Spleen (tissue), 11 donors: ENCODE data around the gene NUP214. TPM values are rescaled to one million over a fixed set of nuclear protein-coding genes. Genes with fewer than 3 reads are reported as not detected.

ENCODE experiments used
- DNase-seq: peaks from one replicate; pipeline ENCODE4 v3.0.0-alpha.2; 2020
- H3K27ac ChIP-seq, 8 donors: fragments of 200-600 bp; sonication (generic) in 7 of 8; 1 replicate in 4 of 8; 2 replicates in 4 of 8; pipeline versions ENCODE4 v1.5.0 to v1.8.0; 2016 to 2021; ENCODE audit warnings: inconsistent platforms in 4 of 8, mild to moderate bottlenecking in 4 of 8, moderate library complexity in 1 of 8
- H3K27me3 ChIP-seq, 7 donors: fragments of 200-600 bp; sonication (generic) in 6 of 7; replicated peaks in 1 of 7; 1 replicate in 4 of 7; 2 replicates in 3 of 7; pipeline versions ENCODE4 v1.5.0 to v1.8.0; 2016 to 2021; ENCODE audit warnings: inconsistent platforms in 3 of 7, mild to moderate bottlenecking in 1 of 7
- H3K36me3 ChIP-seq, 6 donors: fragments of 200-600 bp; sonication (generic) in 5 of 6; 1 replicate in 4 of 6; 2 replicates in 2 of 6; pipeline versions ENCODE4 v1.5.0 to v1.8.0; 2016 to 2021; ENCODE audit warnings: inconsistent platforms in 2 of 6
- H3K4me1 ChIP-seq, 6 donors: fragments of 200-600 bp; sonication (generic) in 5 of 6; 1 replicate in 3 of 6; 2 replicates in 3 of 6; pipeline versions ENCODE4 v1.5.0 to v1.8.0; 2016 to 2021; ENCODE audit warnings: inconsistent platforms in 3 of 6
- H3K4me3 ChIP-seq, 8 donors: fragments of 200-600 bp; sonication (generic) in 7 of 8; 1 replicate in 4 of 8; 2 replicates in 4 of 8; pipeline versions ENCODE4 v1.5.0 to v1.8.0; 2016 to 2021; ENCODE audit warnings: inconsistent platforms in 4 of 8, mild to moderate bottlenecking in 4 of 8, moderate library complexity in 2 of 8
- H3K9me3 ChIP-seq, 8 donors: fragments of 200-600 bp; sonication (generic) in 7 of 8; 1 replicate in 4 of 8; 2 replicates in 4 of 8; pipeline versions ENCODE4 v1.5.0 to v1.8.0; 2016 to 2021; ENCODE audit warnings: inconsistent platforms in 4 of 8
- CTCF ChIP-seq, 11 experiments: fragments of 200-600 bp in 7 of 11; fragments of 450-650 bp in 4 of 11; sonication (generic) in 4 of 11; IDR thresholded peaks in 8 of 11; conservative IDR thresholded peaks in 3 of 11; 1 replicate in 7 of 11; 2 replicates in 4 of 11; pipeline versions ENCODE4 v1.4.0 to v1.8.0; 2016 to 2021; ENCODE audit warnings: antibody characterized with exemption in 11 of 11, inconsistent platforms in 4 of 11, mild to moderate bottlenecking in 1 of 11
- POLR2A ChIP-seq, 3 donors: fragments of 450-650 bp; IDR thresholded peaks; one replicate each; pipeline ENCODE4 v1.5.1; 2017; ENCODE audit warnings: antibody characterized with exemption in 3 of 3, mild to moderate bottlenecking in 1 of 3
- POLR2AphosphoS5 ChIP-seq, 3 donors: sonication (generic); formaldehyde crosslinking; IDR thresholded peaks; one replicate each; pipeline ENCODE4 v1.5.1; 2017; ENCODE audit warnings: antibody characterized with exemption in 3 of 3
- WGBS, 5 donors: extraction: QIAGEN DNeasy Blood & Tissue Kit in 3 of 5; methylation state at CpG; one replicate each; pipeline versions ENCODE4 v1.1.5 to v1.1.7; 2013 to 2018; 5-methylcytosine and 5-hydroxymethylcytosine counted together
- intact Hi-C: fragments of 100-400 bp; cut with DNase I; formaldehyde crosslinking; loops from one replicate; pipeline ENCODE4 v1.15.0; 2023; ENCODE audit warnings: low total_unique reads
- polyA plus RNA-seq, 3 donors: library from polyadenylated mRNA; stranded (reverse); fragments of 200-250 nt; gene quantifications; one replicate each; pipeline ENCODE4 v1.2.1, GENCODE V29; 2013
- total RNA-seq, 7 donors: library from RNA; depleted of rRNA in 3 of 7; stranded (reverse); fragments of >200 nt in 3 of 7; fragmentation: NEBNext Ultra II Directional in 4 of 7; extraction: Animal tissue kit (Norgen Biotek cat#: 25700) in 4 of 7; gene quantifications; one replicate each; pipeline versions ENCODE4 v1.1.0 to v1.2.1, GENCODE V29; 2016 to 2021
- donor health status: healthy with polysubstance abuse.
- donor health status: DM: no; HTN: no; CAD: no; lungs with moderate emphysema.
- donor health status: DM: no; HTN: no; CAD: no.
- donor health status: Bipolar disorder and iron deficiency.
- donor health status: healthy.
- donor health status: DM: no; HTN: no; CAD: no.
- donor health status: DM: yes; HTN: yes; CAD: no.

NUP214 gene
- total and polyA plus RNA-seq, 10 donors: 21.4 to 182 (median 121) TPM

GRCh38 chr9:131160416-131161112 is 35.2 kb downstream of the NUP214 start:
- Histone ChIP-seq H3K36me3 (peaks cover 7 to 100% (median 89%) of the 10 kb centered on the region in 6 donors), H3K9me3 (no peaks in the 10 kb centered on the region), H3K4me3 (no peak overlapping the region), H3K27ac (no peak overlapping the region), H3K4me1 (no peaks in the 10 kb centered on the region), H3K27me3 (no peaks in the 10 kb centered on the region)
- 93 to 100% (median 96%) methylated on average over 1 of the region's 1 CpG for WGBS, 5 donors
- TF ChIP-seq POLR2AphosphoS5 (IDR thresholded peaks at IDR 0.05): no peak
- DNase-seq: no peak
- intact Hi-C loops: no loop called here

DNA sequence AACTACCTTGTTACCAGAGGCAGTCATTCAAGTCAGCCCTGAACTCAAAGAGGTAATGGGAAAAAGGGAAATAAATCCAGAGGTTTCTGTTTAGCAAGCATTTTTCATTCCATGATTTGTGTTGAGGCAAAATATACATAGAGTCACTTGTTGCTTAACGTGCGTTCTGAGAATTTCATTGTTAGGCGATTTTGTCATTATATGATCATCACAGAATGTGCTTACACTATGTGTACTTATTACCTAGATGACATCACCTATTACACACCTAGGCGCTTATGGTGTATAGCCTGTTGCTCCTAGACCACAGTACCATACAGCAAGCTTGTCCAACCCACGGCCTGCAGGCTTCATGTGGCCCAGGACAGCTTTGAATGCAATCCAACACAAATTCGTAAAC is 36.2 kb downstream of the NUP214 start:
- Histone ChIP-seq H3K27me3 (no peaks in the 10 kb centered on the region), H3K27ac (no peak overlapping the region), H3K9me3 (no peaks in the 10 kb centered on the region), H3K4me1 (no peaks in the 10 kb centered on the region), H3K4me3 (no peak overlapping the region), H3K36me3 (peaks cover 7 to 100% (median 95%) of the 10 kb centered on the region in 6 donors)
- WGBS, 5 donors: 93 to 95% (median 94%) methylated on average over 6 of the region's 6 CpGs
- no peak for DNase-seq
- TF ChIP-seq POLR2A (IDR thresholded peaks at IDR 0.05) (no peak), POLR2AphosphoS5 (IDR thresholded peaks at IDR 0.05) (no peak), CTCF (IDR thresholded peaks at IDR 0.05 in 8 of 11, conservative IDR thresholded peaks at IDR 0.05 in 3 of 11) (no peak)
- intact Hi-C loops: no loop called here

- WGBS, 5 donors: 94 to 100% (median 96%) methylated on average over 4 of the region's 4 CpGs
- intact Hi-C loops: no loop called here
- Histone ChIP-seq H3K36me3 (peaks cover 7 to 100% (median 87%) of the 10 kb centered on the region in 6 donors), H3K27ac (no peak overlapping the region), H3K4me3 (no peak overlapping the region), H3K27me3 (no peaks in the 10 kb centered on the region), H3K4me1 (no peaks in the 10 kb centered on the region), H3K9me3 (no peaks in the 10 kb centered on the region)
- TF ChIP-seq POLR2AphosphoS5 (IDR thresholded peaks at IDR 0.05): no peak
- TF ChIP-seq POLR2A (IDR thresholded peaks at IDR 0.05): no peak
- no peak for TF ChIP-seq CTCF (IDR thresholded peaks at IDR 0.05 in 8 of 11, conservative IDR thresholded peaks at IDR 0.05 in 3 of 11)
- no peak for DNase-seq
Measured at GRCh38 chr9:131162886-131163285, 37.5 kb downstream of the NUP214 start.

DNA sequence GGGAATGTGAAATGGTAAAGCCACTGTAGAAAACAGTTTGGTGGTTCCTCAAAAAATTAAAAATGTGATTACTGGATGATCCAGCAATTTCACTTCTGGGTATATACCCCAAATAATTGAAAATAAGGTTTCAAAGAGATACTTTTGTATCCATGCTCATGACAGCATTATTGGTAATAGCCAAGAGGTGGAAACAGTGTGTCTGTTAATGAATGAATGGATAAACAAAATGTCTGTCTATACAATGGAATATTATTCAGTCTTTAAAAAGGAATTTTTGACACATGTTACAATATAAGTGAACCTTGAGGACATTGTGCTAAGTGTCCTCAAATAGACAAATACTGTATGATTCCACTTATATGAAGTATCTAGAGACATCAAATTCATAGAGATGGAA is 40.1 kb downstream of the NUP214 start:
- H3K4me3 ChIP-seq: no peak overlapping the region
- no peaks in the 10 kb centered on the region for H3K27me3 ChIP-seq
- no peak overlapping the region for H3K27ac ChIP-seq
- no peak for DNase-seq
- H3K4me1 ChIP-seq: no peaks in the 10 kb centered on the region
- H3K9me3 ChIP-seq: no peaks in the 10 kb centered on the region
- intact Hi-C loops: no loop called here
- TF ChIP-seq POLR2A (IDR thresholded peaks at IDR 0.05) (no peak), POLR2AphosphoS5 (IDR thresholded peaks at IDR 0.05) (no peak), CTCF (IDR thresholded peaks at IDR 0.05 in 8 of 11, conservative IDR thresholded peaks at IDR 0.05 in 3 of 11) (no peak)
- H3K36me3 ChIP-seq: peaks cover 4 to 100% (median 71%) of the 10 kb centered on the region in 6 donors
